Activated CD4-positive, alpha-beta T cell treated with anti-CD3 and anti-CD28 coated beads, Interleukin-2, amount 50 U/mL, for 1 hour (primary cell): Measurements from ENCODE around the gene NLRC3.

ENCODE experiments used
- DNase-seq: peaks from one replicate; pipeline ENCODE4 v3.0.0-alpha.2; 2020

The NLRC3 gene

DNA sequence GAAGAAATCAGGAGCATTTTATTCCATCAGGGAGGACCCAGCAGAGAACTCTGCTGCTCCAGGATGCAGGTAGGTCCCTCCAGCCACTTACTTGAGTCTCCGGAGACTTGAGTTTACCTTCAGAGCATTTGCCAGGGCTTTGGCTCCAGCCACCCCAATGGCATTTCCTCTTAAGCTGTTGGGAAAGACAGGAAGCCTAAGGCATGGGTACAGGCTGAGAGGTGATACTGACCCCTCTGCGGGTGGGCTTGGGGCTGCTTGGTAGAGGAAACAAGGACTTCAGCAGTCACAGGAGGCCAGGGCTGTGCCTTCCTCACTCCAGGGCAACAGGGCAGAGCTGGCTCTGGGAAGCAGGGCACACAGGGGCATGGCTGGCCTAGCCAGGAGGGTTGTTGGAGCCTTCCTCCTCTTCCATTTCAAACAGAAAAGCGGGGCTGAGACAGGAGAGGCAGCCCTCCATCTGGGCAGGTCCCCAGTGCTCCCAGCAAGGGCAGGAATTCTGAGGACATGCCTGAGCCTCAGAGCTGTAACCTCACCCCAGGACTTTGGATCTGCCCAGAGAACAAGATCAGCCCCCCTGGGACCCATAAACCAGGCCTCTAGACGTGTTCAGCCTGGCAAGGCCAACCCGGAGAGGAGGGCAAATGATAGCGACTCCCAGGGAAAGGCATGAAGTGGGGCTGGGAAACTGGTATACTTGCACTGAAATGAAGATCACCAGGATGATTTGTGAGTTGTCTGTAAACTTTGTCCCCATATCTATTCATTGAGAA is 34.4 kb downstream of the NLRC3 start:
- no peak for DNase-seq

DNA sequence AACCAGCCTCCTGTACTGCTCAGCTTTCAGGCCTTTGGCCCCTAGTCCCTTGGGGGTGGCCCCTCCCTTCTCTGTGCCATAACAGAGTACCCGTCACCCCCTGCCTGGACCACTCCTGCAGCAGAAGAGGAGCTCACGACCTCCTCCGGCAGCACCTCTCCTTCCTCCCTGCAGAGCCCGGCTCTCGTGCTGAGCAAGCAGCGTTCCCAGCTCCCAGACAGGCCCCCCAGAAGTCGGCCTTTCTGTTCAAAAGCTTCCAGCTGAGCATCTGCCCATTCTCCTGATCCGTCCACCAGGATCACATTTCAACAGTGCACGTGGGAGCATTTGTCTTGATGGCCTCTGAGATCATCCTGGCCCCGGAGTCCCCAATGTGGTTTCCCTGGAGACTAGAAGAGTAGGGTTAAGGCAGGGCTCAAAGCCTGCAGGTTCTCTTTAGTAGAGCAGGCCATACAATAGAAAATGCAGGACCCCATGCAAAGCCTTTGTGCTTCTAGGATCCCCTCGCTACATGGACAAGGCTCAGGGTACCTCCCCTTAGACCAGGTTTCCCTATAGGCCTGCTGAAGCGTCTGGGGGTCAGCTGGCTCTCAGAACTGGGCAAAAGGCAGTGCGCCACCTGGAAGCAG is 35.6 kb downstream of the NLRC3 start:
- DNase-seq = no peak

DNA sequence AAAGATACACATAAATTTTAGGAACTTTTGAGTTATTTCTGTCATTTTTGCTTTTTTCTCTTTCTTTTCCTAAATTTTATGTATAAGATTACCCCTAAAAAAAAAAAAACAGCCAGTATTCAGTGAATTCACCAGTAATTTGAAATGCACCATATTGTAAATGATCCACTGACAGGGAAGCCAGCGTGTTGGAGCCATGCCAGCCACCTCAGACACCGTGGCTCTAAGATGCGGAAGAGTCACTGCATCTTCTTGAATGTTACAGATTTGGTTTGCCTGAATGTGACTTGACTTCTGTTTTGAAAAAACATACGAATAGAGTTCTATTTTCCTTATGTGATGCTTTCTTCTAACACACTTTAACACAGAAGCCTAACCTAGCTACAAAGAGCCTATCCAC is 39.0 kb downstream of the NLRC3 start:
- no peak for DNase-seq

- no peak for DNase-seq
Observed at GRCh38 chr16:3536851-3537250, 40.4 kb downstream of the NLRC3 start.

GRCh38 chr16:3536271-3536731 is 40.9 kb downstream of the NLRC3 start:
- no peak for DNase-seq

DNA sequence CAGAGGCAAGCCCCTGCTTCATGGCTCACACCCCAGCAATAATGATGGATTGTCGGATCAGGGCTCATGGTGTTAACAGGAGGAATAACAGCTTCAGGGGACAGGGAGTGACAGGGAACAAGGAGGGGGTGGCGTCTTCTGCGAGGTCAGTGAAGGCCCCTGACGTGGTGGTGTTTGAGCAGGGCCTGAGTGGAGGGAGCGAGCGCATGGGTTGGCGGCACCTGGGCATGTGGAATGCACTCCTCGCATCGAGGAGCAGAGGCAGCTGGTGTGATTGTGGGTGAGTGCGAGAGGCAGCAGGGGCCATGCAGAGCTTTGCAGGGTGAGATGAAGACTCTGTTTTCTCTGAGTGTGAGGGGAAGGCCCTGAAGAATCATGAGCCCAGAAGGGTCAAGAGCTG is 43.1 kb downstream of the NLRC3 start:
- DNase-seq = no peak

DNA sequence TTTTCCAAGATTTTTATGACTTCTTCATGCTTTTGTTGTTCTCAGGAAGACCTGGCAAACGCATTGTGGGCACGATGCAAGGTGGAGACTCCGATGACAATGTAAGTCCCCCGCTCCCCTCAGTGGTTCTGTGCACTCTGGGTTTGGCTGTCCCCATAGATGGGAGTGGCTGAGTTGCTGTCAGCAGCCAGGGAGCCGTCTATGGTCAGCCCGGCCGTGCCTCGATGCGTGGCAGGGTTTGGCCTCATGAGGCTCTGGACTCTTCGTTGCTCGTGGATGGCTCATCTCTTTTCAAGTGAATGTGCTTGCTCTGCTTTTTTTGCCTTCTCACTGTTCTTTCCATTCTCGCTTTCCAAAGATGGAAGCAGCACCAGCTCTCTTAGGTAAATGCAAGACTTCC is 44.5 kb downstream of the NLRC3 start:
- no peak for DNase-seq

- DNase-seq = no peak
Observed at GRCh38 chr16:3530371-3530914, 46.8 kb downstream of the NLRC3 start.

DNA sequence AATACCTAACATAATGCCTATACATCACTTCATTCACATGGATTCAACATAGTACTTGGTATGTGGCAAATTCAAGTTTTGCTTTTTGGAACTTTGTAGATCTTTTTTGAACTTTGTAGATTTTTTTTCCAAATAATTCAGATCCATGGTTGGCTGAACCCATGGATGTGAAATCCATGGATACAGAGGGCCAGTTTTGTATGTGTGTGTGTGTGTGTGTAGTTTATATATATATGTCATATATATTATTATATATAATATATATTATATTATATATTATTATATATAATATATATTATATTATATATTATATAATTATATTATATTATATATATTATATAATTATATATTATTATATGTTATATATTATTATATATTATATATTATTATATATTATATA is 48.0 kb downstream of the NLRC3 start:
- no peak for DNase-seq

DNA sequence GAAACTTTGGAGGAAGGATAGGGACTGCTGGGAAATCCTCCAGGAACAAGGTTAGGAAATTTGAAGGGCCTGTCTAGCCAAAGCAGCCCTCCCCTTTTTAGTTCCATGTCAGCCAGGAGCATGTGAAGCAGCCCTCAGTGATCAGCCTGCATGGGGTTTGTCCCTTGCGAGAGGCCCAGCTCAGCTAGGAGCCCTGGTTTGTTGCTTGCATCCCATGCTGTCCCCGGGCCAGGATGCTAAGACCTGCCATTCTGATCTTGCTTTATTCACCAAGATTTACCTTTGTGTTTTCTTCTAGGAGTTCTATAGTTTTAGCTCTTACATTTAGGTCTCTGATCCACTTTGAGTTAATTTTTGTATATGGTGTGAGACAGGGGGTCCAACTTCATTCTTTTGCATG is 48.8 kb downstream of the NLRC3 start:
- no peak for DNase-seq

DNA sequence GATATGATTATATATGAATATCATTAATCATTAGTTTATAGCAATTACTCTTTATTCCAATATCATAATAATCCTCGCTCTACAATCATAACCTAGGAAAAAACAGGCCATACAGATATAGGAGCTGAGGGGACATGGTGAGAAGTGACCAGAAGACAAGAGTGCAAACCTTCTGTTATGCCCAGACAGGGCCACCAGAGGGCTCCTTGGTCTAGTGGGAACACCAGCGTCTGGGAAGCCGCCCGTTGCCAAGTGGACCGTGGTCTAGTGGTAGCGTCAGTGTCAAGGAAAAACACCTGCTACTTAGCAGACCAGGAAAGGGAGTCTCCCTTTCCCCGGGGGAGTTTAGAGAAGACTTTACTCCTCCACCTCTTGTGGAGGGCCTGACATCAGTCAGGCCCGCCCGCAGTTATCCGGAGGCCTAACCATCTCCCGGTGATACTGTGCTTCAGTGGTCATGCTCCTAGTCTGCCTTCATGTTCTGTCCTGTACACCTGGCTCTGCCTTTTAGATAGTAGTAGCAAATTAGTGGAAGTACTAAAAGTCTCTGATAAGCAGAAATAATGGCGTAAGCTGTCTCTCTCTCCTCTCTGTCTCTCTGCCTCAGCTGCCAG is 49.9 kb downstream of the NLRC3 start:
- DNase-seq = peak; percentile 48

DNA sequence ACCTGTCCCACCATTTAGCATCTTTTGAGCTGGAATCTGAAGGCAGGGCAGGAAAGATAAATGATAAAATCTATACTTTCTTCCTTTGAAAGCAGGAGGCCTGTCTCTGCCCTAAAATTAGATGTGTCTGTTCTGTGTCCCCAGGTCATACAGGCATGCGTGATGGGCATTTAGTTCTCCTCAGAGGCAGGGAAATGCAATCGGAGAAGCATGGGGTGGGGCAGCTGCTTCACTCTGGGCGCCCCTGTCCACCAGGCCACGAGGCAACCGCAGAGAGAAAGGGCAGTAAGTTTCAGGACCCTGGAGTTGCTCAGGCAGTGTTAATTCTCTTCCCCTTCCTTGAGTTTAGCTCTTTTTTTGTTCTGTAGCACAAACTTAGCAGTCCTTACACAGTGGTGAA is 51.3 kb downstream of the NLRC3 start:
- no peak for DNase-seq

DNA sequence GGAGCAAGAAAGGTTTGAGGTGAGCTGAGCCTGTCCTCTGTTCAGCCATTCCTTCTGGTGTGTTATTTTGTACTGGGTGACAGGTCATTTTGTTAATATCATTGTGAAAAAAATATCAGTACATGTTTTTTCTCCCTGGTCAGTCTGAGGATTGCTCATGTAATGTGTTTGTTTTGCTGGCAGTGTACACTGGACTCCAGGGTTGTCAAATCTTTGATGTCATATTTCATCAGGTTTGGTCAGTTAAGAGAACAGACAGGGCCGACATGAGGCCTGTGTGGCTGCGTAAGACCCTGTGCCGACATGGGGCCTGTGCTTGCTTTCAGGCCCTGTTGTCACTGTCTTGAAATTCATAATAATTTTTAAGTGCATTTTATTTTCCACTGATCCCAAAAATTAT is 53.9 kb downstream of the NLRC3 start:
- no peak for DNase-seq

DNA sequence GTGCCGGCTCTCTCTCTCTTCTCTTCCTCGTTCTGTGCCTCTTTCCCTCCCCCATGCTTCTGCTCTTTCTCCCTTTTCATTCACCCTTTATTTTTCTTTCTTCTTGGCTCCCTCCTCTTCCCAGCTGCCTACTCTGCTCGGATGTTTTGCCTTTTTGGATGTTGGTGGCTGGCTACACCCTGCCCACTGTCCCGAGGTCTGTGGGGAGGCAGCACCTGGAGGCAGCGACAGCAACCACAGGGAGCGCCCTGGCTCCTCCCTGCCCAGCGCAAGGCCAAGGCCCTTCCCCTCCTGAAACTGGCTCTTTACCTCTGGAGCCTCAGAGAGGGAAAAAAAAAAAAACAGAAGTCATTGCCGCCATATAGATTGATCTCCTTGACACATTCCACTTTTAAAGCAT is 56.4 kb downstream of the NLRC3 start:
- no peak for DNase-seq

- no peak for DNase-seq
Observed at GRCh38 chr16:3520413-3520812, 56.8 kb downstream of the NLRC3 start.

DNA sequence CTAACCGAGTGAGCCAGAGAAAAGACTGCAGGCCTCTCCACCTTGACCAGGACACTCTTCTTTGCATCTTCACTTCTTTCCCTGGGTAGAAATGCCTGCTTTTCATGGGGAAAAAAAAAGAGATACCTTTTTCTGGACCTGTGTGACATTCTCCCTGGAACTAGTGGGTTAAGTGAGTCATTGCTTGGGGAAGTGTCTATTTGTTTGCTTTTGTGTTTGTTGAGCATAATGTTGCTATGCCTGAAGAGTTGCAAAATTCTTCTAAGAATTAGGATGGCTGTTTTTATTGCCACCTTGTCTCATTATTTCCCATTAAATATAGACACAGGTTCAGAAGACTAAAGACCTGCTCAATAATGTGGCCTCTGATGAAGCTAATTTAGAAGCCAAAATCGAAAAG is 57.6 kb downstream of the NLRC3 start:
- no peak for DNase-seq

DNA sequence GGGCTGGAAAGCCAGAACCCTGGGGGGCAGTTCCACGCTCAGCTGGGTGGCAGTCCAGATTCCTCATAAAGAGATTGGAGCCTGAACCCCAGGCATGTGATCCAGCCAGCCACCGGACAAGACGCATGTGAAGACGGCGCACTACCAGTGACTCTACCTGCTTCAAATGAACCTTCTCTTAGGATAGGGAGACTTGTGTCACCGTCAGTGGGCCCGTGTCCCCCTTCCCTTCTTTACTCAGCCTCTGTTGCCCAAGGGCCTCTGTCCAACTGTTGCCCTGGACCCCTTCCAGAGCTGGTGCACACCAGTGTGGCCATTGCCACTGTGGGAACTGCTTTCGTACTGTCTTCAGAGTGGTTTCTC is 58.2 kb downstream of the NLRC3 start:
- DNase-seq = no peak

DNA sequence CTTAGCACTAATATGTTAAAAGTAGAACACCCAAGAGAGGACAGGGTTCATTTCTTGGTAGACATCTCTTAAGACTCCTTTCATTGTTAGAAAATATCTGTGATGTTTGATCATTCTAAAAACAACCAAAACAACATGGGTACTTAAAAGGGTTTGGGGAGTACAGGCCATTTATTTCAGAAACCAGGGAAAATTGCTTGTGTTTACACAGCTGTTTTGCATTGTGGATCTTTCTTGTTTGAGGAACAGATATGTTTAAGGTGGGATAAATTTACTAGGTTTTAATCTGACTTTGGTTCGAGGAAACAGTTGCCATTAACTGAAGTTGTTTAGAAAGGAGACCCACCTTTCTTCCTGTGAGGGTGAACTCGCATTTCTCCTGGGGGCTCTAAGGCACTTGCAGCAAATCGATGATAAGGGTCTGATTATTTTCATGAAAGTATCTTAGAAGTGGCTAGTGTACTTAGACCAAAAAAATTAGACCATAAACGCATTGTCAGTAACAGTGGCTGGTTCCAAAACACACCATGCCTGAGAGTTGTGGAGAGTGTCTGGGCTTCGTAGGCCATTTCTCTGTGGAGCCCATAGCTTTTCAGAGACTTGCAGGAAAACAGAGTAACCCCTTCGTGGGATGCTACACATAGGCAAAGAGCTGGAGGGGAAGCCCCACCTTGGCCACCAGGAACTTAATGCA is 58.8 kb downstream of the NLRC3 start:
- no peak for DNase-seq

GRCh38 chr16:3515897-3516296 is 61.3 kb downstream of the NLRC3 start:
- DNase-seq = no peak

GRCh38 chr16:3514621-3515020 is 62.6 kb downstream of the NLRC3 start:
- DNase-seq = no peak

DNA sequence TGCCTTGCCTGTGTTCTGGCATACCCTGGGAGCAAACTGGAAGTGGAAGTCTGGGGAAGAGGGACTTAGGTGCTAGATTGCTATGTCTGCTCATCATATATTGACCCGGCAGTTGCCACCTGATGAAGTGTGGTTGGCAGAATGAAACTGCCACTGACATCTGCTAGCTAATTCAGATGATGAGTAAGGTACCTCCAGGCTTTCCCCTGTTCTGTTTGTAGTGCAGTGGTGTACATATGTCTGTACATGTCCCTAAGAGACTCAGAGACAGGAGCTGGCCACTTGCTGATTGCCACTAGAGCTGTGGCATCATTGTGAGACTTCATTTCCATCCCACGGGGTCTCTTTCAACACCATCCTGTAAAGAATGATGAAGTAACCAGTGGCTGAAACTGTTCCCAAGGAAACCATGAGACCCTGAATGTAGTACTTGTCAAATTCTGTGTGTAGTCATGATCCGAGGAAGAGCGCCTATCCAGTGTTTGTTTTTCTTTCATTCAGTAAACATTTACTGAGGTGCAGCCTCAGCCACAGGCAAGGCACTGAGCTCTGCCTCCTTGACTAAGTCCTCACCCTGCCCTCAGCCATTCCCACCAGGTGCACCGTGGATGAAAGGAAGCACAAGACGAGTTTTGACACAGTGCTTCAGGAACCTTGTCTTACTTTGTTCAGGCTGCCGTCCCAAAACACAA is 63.2 kb downstream of the NLRC3 start:
- no peak for DNase-seq

- no peak for DNase-seq
Observed at GRCh38 chr16:3511286-3512180, 65.7 kb downstream of the NLRC3 start.
